Ascending aorta (tissue), 2 donors: ENCODE results near the gene OSTN. TPM values are rescaled to one million over a fixed set of nuclear protein-coding genes. Genes with fewer than 3 reads are reported as not detected.
"Not testable (repeated sequence)": the region's sequence is repeated elsewhere in the genome, so short reads cannot be mapped to it uniquely, and the experiment has no call there.

Experiments
- DNase-seq, 2 donors: peaks; one replicate each; pipeline ENCODE4 v3.0.0-alpha.2; 2019; ENCODE audit warnings: low spot score in 2 of 2
- H3K27ac ChIP-seq, 2 donors: fragments of 200-600 bp; sonication (generic); one replicate each; pipeline ENCODE4 v1.5.1; 2016 to 2017; ENCODE audit warnings: mild to moderate bottlenecking in 1 of 2
- H3K27me3 ChIP-seq: fragments of 200-600 bp; sonication (generic); one replicate; pipeline ENCODE4 v1.5.1; 2017
- H3K36me3 ChIP-seq, 2 donors: fragments of 200-600 bp; sonication (generic); one replicate each; pipeline ENCODE4 v1.5.1; 2016
- H3K4me1 ChIP-seq, 2 donors: fragments of 200-600 bp; sonication (generic); one replicate each; pipeline ENCODE4 v1.5.1; 2016 to 2017; ENCODE audit warnings: mild to moderate bottlenecking in 1 of 2
- H3K4me3 ChIP-seq, 2 donors: fragments of 200-600 bp; sonication (generic); one replicate each; pipeline ENCODE4 v1.5.1; 2016 to 2017; ENCODE audit warnings: mild to moderate bottlenecking in 1 of 2
- H3K9me3 ChIP-seq, 2 donors: fragments of 200-600 bp; sonication (generic); one replicate each; pipeline ENCODE4 v1.5.1; 2016
- intact Hi-C: fragments of 100-400 bp; cut with DNase I; formaldehyde crosslinking; loops from one replicate; pipeline ENCODE4 v1.15.1; 2023
- total RNA-seq: library from RNA; depleted of rRNA; stranded (reverse); fragments of >200 nt; gene quantifications from one replicate; pipeline ENCODE4 v1.1.0, GENCODE V29; 2016
- TF ChIP-seq, protein P1 (sequence below), 3 experiments: fragments of 200-600 bp in 2 of 3; fragments of 450-650 bp in 1 of 3; sonication (generic) in 2 of 3; IDR thresholded peaks; one replicate each; pipeline ENCODE4 v1.5.1; 2016 to 2019; ENCODE audit warnings: antibody characterized with exemption in 3 of 3, mild to moderate bottlenecking in 1 of 3, moderate library complexity in 1 of 3

OSTN gene
- total RNA-seq, 1 donor from 2014 or later = not detected

DNA sequence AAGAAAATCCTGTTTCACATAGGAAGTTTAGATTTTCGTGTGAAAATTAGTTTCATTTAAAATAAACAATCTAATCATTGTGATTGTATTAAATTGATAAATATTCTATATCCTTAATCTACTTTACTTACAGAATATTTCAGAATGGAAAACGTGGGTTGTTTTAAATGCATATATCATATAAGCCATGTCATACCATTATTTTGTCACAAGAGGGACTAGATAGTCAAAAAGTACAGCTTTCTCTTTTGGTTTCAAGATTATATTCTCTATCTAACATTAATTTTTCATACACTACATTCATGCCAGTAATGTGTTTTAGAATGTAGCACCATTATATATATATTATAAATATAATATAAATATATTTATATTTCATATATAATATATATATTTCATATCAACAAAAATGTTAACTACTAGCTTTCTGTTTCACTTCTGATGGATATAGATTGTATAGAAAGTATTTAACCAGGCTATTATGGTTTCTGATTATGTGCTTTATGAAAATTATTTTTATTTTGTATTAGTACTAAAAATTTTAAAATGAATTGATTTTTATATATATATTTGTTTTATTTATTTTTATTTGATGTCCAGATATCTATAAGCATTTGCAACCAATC lies 45.3 kb downstream of the OSTN start:
- Histone ChIP-seq H3K27me3 (no peaks in the 10 kb centered on the region), H3K9me3 (no peaks in the 10 kb centered on the region), H3K36me3 (no peaks in the 10 kb centered on the region), H3K4me1 (no peaks in the 10 kb centered on the region), H3K4me3 (no peak overlapping the region), H3K27ac (no peak overlapping the region)
- intact Hi-C loops = no loop called here
- TF ChIP-seq, protein P1, sequence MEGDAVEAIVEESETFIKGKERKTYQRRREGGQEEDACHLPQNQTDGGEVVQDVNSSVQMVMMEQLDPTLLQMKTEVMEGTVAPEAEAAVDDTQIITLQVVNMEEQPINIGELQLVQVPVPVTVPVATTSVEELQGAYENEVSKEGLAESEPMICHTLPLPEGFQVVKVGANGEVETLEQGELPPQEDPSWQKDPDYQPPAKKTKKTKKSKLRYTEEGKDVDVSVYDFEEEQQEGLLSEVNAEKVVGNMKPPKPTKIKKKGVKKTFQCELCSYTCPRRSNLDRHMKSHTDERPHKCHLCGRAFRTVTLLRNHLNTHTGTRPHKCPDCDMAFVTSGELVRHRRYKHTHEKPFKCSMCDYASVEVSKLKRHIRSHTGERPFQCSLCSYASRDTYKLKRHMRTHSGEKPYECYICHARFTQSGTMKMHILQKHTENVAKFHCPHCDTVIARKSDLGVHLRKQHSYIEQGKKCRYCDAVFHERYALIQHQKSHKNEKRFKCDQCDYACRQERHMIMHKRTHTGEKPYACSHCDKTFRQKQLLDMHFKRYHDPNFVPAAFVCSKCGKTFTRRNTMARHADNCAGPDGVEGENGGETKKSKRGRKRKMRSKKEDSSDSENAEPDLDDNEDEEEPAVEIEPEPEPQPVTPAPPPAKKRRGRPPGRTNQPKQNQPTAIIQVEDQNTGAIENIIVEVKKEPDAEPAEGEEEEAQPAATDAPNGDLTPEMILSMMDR (IDR thresholded peaks at IDR 0.05) = peak in 2 of 3 experiments; percentile 27 to 46
- DNase-seq = no peak

DNA sequence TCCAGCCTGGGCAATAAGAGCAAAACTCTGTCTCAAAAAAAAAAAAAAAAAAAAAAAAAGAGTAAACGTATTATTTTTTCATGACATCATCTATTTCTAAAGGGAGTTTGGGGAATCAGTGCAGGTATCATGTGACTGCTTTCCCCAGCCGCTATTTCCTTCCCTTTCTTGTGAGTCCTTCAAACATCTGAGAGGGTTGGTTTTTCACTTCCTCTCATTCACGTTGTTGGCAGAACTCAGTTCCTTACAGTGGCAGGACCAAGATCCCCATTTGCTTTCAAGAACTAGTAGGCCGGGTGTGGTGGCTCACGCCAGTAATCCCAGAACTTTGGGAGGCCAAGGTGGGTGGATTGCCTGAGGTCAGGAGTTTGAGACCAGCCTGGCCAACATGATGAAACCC lies 47.0 kb downstream of the OSTN start:
- DNase-seq, H3K4me1 ChIP-seq, H3K27me3 ChIP-seq, intact Hi-C loops, H3K9me3 ChIP-seq, H3K4me3 ChIP-seq, H3K36me3 ChIP-seq, H3K27ac ChIP-seq: not testable (repeated sequence)

DNA sequence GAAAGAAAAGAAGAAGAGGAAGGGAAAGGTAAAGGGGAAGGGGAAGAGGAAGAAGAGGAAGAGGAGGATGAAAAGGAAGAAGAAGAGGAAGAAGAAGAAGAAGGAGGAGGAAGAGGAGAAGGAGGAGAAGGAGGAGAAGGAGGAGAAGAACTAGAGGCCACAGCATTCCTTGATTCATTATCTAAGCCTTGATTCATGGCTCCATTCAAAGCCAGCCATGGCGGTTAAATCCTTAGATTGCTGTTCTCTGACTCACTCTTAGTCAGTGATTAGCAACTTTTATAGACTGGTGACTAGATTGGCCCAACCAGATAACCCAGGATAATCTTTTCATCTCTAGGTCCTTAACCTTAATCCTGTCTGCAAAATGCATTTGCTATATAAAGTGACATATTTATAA lies 47.6 kb downstream of the OSTN start:
- no peak for DNase-seq
- no peaks in the 10 kb centered on the region for H3K27me3 ChIP-seq
- intact Hi-C loops = no loop called here

DNA sequence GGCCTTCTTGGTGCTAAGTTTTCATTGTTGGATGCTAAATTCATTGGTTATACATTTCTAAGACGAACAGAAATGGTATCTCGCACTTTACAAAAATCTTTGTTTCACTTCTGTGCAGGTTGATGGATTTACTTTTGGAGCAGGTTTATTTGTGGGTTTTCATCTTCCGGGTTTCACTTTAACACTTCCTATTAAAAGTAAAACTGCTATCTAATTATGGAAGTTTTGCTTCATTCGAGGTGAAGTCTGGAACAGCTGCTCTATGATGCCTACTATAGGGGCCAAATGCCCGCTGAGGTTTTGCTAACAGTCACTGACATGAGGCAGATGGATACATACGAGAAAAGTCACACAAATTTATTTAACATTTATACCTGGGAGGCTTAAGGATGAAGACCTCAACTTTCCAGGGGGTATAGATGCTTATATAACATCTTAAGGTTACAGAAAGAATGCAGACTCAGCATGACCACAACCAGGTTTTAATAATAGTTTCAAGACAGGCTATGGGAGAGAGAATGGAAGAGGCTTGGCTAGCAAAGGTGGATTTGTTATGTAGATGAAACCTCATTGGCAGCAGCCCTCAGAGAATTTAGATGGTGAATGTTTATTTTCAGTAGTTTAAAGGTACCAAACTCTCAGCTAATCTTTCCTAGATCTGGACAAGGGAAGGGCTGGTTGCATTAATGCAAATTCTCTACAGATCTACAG lies 54.2 kb downstream of the OSTN start:
- Histone ChIP-seq H3K36me3 (no peaks in the 10 kb centered on the region), H3K4me1 (no peaks in the 10 kb centered on the region), H3K4me3 (no peak overlapping the region), H3K27me3 (no peaks in the 10 kb centered on the region), H3K9me3 (no peaks in the 10 kb centered on the region), H3K27ac (no peak overlapping the region)
- intact Hi-C loops = loop anchor here (10.0 kb wide), 1 partner anchor 142 kb away; no protein-coding TSS in a partner anchor
- TF ChIP-seq, protein P1 (IDR thresholded peaks at IDR 0.05) = no peak
- no peak for DNase-seq

More for the DNA sequence above, 47.6 kb downstream of the OSTN start:
- Histone ChIP-seq H3K36me3 (no peaks in the 10 kb centered on the region), H3K27ac (no peak overlapping the region), H3K4me3 (no peak overlapping the region), H3K4me1 (no peaks in the 10 kb centered on the region), H3K9me3 (no peaks in the 10 kb centered on the region)
- TF ChIP-seq, protein P1 (IDR thresholded peaks at IDR 0.05) = no peak

- H3K36me3 ChIP-seq = no peaks in the 10 kb centered on the region
- no peaks in the 10 kb centered on the region for H3K4me1 ChIP-seq
- intact Hi-C loops = loop anchor here (10.0 kb wide), 1 partner anchor 141 kb away; no protein-coding TSS in a partner anchor
- H3K27me3 ChIP-seq = no peaks in the 10 kb centered on the region
- no peaks in the 10 kb centered on the region for H3K9me3 ChIP-seq
- H3K27ac ChIP-seq = no peak overlapping the region
- no peak overlapping the region for H3K4me3 ChIP-seq
- TF ChIP-seq, protein P1 (IDR thresholded peaks at IDR 0.05) = no peak
- DNase-seq = no peak
These were observed 55.2 kb downstream of the OSTN start for GRCh38 chr3:191254098-191254873.

DNA sequence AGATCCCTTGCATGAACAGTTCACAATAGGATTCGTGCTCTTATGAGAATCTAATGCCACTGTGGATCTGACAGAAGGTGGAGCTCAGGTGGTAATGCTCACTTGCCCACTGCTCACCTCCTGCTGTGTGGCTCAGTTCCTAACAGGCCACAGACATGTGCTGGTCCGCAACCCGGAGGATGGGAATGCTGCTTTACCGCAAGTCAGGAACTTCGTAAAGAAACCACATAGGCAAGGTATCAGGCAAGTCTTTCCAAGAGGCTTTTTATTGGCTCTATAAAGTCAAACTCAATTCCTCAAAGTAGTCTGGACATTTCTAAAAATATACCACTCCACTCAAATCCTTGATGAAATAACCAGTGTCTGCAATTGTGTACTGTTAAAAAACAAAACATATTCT lies 56.1 kb downstream of the OSTN start:
- DNase-seq = no peak
- intact Hi-C loops = loop anchor here (10.0 kb wide), 1 partner anchor 140 kb away; no protein-coding TSS in a partner anchor
- no peak overlapping the region for H3K4me3 ChIP-seq
- no peak overlapping the region for H3K27ac ChIP-seq
- H3K36me3 ChIP-seq = no peaks in the 10 kb centered on the region
- no peaks in the 10 kb centered on the region for H3K27me3 ChIP-seq
- no peaks in the 10 kb centered on the region for H3K9me3 ChIP-seq
- no peaks in the 10 kb centered on the region for H3K4me1 ChIP-seq
- TF ChIP-seq, protein P1 (IDR thresholded peaks at IDR 0.05) = no peak
